Measurements from ENCODE around the gene MMP25. TPM values are rescaled to one million over a fixed set of nuclear protein-coding genes. Genes with fewer than 3 reads are reported as not detected.

MMP25 gene
- total and polyA plus RNA-seq, 10 of the 15 experiments (the other 5 are each of a cell fraction or from before 2014, with no cell fraction given) = 0.03 to 0.36 (median 0.13) TPM; not detected in 1

GRCh38 chr16:3010510-3010909 lies 35.9 kb upstream of the MMP25 start (continued):
- TF ChIP-seq RELB (IDR thresholded peaks at IDR 0.05; ENCODE audit: low read depth) (no peak), ZBTB11 (CRISPR knock-in tag; IDR thresholded peaks at IDR 0.05) (no peak), EZH2 (IDR thresholded peaks at IDR 0.05; ENCODE audit: borderline replicate concordance, control insufficient read depth, low read depth, low read length) (no peak), KLF5 (IDR thresholded peaks at IDR 0.05; ENCODE audit: partially characterized antibody) (no peak), E2F8 (IDR thresholded peaks at IDR 0.05; ENCODE audit: low read depth, partially characterized antibody) (no peak), CBFB (IDR thresholded peaks at IDR 0.05; ENCODE audit: low read depth) (no peak), WRNIP1 (IDR thresholded peaks at IDR 0.05; ENCODE audit: borderline replicate concordance, low read depth, low read length) (no peak), SUZ12 (IDR thresholded peaks at IDR 0.05; ENCODE audit: unreplicated experiment) (no peak)
